GM19035 (cell line): ENCODE measurements around the gene SCUBE3.

Experiments
- ATAC-seq: cut with Tn5 transposase; IDR thresholded peaks from one replicate; pipeline ENCODE4 v1.9.1; 2021; ENCODE audit not compliant: unreplicated experiment

SCUBE3 gene

GRCh38 chr6:35209081-35209480, 4.7 kb upstream of the SCUBE3 start:
- ATAC-seq = no peak

DNA sequence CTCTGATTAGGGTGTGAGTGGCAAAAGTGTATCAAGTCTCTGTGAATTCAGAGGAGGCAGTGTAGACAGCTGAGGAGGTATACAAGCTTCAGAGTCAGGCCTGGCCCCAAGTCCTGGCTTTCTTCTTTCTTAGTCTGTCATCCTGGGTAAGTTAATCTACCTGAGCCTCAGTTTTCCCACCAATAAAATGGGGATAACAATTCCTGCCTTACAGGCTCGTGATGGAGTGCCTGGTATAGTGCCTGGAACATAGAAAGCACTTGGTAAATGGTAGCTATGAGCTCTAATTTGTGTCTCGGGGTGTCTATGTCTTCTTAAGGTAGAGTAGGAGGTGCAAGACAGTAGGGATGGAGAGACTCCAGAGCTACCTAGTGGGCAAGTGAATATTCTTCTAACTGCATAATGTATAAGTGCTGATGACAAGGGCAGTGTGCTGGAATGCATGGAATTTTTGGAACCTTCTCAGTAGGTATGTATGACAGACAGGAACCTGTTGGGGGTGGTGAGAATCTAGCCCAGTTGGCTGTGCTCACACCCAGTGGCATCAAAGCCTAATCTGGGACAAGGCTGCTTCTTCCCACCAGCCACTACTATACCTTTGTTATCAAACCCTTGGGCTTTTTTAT, 4.0 kb upstream of the SCUBE3 start:
- no peak for ATAC-seq

- ATAC-seq = no peak
Measured at GRCh38 chr6:35213298-35213791, 411 bp upstream of the SCUBE3 start.

GRCh38 chr6:35214869-35215664, 1.3 kb downstream of the SCUBE3 start:
- ATAC-seq = no peak

GRCh38 chr6:35215665-35216411, 2.1 kb downstream of the SCUBE3 start:
- no peak for ATAC-seq

DNA sequence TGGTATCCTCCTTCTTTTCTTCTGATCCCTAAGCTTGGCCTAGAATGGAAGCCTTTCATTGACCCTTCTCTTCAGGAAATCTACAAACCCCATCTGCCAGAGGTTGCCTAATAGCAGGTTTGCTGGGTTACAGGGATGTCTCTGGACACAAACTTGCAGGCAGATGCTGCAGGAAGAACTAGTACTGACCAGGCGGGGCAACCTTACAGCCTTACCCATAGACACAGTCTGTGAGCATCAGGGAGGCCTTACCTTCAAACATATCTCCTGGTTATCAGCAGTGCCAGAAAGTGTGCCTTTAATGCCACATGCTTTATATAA, 2.6 kb downstream of the SCUBE3 start:
- no peak for ATAC-seq

- no peak for ATAC-seq
Measured at GRCh38 chr6:35216851-35217811, 3.4 kb downstream of the SCUBE3 start.

DNA sequence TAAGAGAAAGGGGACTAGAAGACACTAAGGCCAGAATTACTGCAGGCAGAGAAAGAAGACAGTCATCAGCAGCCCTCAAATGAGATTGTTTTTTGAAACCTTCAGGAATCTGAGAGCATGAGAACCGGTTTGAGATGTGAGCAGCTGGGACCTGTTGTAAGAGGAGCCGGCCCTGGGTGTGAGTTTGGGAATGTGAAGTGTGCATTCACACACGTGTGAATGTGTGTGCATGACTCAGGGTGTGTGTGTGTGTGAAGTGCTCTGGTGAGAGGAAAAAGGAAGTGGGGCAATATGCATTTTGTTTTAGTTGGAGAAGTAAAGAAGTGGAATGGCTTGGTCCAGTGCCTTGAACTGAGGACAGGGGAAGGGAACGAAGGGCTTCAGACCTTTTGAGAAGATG, 4.3 kb downstream of the SCUBE3 start:
- no peak for ATAC-seq

DNA sequence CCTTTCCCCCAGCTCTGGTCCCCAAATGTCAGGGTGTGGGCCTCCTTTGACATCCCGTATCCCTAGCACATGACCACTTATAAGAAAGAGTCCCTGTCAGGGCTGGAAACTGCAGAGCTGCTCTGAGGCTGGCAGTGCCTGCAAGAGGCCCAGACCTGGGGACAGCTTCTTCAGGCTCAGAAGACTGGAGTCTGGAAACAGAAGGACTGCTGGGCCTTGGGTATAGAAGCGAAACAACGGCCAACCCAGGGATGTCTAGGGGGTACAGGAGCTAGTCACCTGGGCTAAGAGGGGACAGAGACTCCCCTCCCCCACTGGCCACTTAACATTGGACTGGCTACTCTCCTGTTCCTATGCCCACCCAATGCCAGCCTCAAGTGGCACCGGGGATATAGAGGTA, 4.7 kb downstream of the SCUBE3 start:
- ATAC-seq = no peak

DNA sequence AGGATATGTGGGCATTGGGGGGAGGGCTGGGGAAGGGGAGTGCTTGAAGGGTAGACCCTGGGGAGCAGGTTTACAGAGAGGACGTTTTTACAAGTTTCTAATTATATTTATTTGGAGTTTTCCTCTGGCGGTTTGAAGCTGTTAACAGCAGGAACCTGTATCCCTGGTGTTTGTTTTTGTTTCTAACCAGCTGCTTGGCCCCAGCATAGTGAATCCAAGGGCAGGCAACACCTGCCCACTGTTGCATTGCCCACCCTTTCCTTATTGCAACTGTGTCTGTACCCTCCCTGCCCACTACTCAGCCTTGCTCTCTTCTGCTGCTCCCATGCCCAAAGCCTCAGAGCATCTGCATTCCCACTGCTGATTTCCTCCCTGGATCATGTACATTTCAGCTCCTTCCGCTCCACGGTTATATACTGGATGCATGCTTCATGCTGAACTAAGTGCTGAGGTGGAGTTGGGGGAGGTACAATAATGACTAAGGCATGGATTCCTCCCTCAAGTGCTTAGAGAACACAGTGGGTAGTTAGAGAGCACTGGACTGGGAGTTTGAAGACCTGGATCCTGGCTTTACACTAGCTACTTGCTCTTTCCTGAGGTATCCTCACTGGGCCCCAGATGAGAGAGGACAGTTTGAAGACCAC, 6.0 kb downstream of the SCUBE3 start:
- ATAC-seq = no peak

DNA sequence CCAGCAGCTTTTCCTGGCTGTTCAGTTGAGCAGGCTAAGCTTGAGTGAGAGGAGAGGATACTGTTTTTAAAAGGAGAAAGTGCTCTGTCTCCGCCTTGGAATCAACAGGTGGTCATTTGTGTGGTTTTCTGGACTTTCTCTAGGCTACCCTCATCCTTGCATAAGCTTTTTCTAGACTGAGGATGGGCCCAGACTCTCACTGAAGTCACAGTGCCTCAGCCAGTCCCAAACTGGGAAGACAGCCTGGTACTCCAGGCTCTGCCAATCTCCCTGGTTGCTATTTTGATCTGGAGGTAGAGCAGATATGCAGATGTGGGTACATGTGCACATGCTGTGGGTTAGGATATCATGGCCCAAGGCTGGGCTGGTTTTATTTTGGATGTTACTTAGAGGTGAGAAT, 7.0 kb downstream of the SCUBE3 start:
- no peak for ATAC-seq

GRCh38 chr6:35223396-35223795, 9.6 kb downstream of the SCUBE3 start:
- no peak for ATAC-seq

DNA sequence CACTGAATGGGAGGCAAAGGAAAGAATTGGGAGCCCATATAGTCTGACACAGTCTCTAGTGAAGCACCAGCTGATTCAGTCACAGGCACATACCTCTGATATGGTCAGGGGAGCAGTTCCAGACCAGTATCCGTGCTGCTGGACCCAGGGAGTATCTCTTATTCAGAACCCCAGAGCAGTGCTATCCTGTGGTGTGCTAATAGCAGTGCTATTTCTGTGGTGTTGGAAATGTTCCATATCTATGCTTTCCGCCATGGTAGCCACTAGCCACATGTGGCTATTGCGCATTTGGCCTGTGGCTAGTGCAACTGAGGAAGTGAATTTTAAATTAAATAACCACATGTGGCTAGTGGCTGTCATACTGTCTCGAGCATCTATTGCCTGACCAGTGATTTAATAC, 11.0 kb downstream of the SCUBE3 start:
- no peak for ATAC-seq

DNA sequence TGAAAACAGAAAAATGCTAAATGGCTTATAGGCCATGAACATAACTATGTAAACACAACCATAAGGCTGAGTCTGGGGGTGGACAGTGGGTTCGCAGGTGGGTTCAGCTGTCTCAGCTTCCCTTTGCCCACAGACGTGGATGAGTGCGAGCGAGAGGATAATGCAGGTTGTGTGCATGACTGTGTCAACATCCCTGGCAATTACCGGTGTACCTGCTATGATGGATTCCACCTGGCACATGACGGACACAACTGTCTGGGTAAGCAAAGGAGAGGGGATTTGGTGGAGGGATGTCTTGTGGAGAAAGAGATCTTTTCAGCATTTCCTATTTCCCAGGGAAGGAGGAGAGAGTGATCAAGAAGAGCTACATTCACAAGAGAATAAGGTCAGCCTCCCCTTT, 14.7 kb downstream of the SCUBE3 start:
- ATAC-seq = no peak

DNA sequence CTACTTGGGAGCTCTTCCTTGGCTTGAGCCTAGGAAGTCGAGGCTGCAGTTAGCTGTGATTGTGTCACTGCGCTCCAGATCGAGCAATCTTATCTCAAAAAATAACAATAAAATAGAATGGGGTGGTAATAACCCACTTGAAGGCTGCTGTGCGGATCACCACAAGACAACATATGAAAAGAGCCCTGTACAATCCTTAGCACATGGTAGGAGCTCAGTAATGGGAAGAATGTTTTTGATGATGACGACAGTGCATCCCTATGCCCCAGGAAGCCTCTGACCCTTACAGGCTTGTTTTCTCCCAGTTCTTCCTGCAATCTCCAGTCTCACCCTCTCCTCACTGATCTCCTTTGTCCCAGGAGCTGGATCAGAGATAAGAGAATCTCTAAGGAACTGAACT, 15.5 kb downstream of the SCUBE3 start:
- no peak for ATAC-seq

- ATAC-seq = no peak
Measured at GRCh38 chr6:35230498-35230897, 16.7 kb downstream of the SCUBE3 start.

- no peak for ATAC-seq
Measured at GRCh38 chr6:35230950-35231349, 17.2 kb downstream of the SCUBE3 start.

DNA sequence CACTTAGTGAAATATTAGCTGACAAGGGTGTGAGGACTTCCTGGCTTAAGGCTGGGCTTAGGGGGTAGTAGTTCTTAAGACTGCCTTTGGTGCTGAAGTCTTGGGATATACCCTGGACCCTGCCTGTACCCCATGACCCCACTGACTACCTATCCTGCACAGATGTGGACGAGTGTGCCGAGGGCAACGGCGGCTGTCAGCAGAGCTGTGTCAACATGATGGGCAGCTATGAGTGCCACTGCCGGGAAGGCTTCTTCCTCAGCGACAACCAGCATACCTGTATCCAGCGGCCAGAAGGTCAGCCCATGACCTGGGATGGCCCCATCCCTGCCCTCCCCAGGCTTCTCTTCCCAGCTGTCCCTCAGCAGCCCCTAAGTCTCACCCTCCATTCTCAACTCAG, 17.8 kb downstream of the SCUBE3 start:
- no peak for ATAC-seq

DNA sequence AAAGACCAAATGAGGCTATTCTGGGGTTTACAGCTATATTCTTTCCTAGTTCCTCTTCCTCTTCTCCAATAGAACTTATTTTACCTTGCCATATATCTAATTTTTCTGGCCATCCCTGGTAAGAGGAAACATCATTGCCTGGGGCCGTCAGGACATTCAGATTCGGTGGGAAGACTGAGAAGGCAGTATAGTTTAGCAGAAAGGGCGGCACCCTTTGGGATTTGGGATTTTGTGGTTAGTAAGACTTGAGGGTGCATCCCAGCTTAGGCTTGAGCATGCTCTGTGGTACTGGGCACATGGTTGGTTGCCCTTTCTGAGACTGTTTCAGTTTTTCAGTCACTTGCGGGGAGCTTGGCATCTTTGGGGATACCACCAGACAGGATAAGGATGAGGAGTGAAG, 21.1 kb downstream of the SCUBE3 start:
- ATAC-seq = no peak

GRCh38 chr6:35236223-35236622, 22.5 kb downstream of the SCUBE3 start:
- ATAC-seq = no peak
